HG03575 (cell line): ENCODE results near the gene GARIN5B.
"Not testable (repeated sequence)": the region's sequence is repeated elsewhere in the genome, so short reads cannot be mapped to it uniquely, and the experiment has no call there.

Experiments
- ATAC-seq: cut with Tn5 transposase; IDR thresholded peaks from one replicate; pipeline ENCODE4 v1.9.1; 2021; ENCODE audit not compliant: unreplicated experiment, insufficient number of reproducible peaks, low FRiP score; ENCODE audit errors: extremely low read depth

The GARIN5B gene

GRCh38 chr19:55339105-55339888 lies 23.8 kb downstream of the GARIN5B start, which contains the start of gene KMT5C:
Gene KMT5C (plus strand): TSS chr19:55339876. CDS start chr19:55341937, 2,061 bp downstream.
- peak; percentile 78 for ATAC-seq

- ATAC-seq = no peak
Observed at GRCh38 chr19:55336101-55336500, 27.0 kb downstream of the GARIN5B start.

GRCh38 chr19:55333870-55334269 lies 29.2 kb downstream of the GARIN5B start:
- ATAC-seq = no peak

- not testable (repeated sequence) for ATAC-seq
Observed at GRCh38 chr19:55329791-55330190, 33.3 kb downstream of the GARIN5B start.

- ATAC-seq = not testable (repeated sequence)
Observed at GRCh38 chr19:55328774-55329318, 34.2 kb downstream of the GARIN5B start.

GRCh38 chr19:55325172-55325571 lies 37.9 kb downstream of the GARIN5B start, which contains the start of gene TMEM150B:
Gene TMEM150B (minus strand): TSS chr19:55325341. CDS start chr19:55321036, 4,305 bp downstream.
- ATAC-seq = no peak

- no peak for ATAC-seq
Observed at GRCh38 chr19:55324662-55325061, 38.4 kb downstream of the GARIN5B start.

- no peak for ATAC-seq
Observed at GRCh38 chr19:55322204-55322885, 40.7 kb downstream of the GARIN5B start.

GRCh38 chr19:55321466-55322137 lies 41.5 kb downstream of the GARIN5B start:
- no peak for ATAC-seq

GRCh38 chr19:55320844-55321419 lies 42.1 kb downstream of the GARIN5B start:
- no peak for ATAC-seq

- no peak for ATAC-seq
Observed at GRCh38 chr19:55319785-55320184, 43.3 kb downstream of the GARIN5B start.

- ATAC-seq = no peak
Observed at GRCh38 chr19:55316646-55317045, 46.4 kb downstream of the GARIN5B start.

- no peak for ATAC-seq
Observed at GRCh38 chr19:55315956-55316525, 47.0 kb downstream of the GARIN5B start.

- no peak for ATAC-seq
Observed at GRCh38 chr19:55314396-55314795, 48.7 kb downstream of the GARIN5B start.

- ATAC-seq = no peak
Observed at GRCh38 chr19:55312621-55313512, 50.2 kb downstream of the GARIN5B start.

- ATAC-seq = no peak
Observed at GRCh38 chr19:55311797-55312196, 51.3 kb downstream of the GARIN5B start.

GRCh38 chr19:55311397-55311796 lies 51.7 kb downstream of the GARIN5B start:
- ATAC-seq = no peak

- ATAC-seq = no peak
Observed at GRCh38 chr19:55310498-55310897, 52.6 kb downstream of the GARIN5B start.
